ENCODE measurements around the gene TMEM30B. TPM values are rescaled to one million over a fixed set of nuclear protein-coding genes. Genes with fewer than 3 reads are reported as not detected.

The TMEM30B gene
- total and polyA plus RNA-seq, 7 donors: 0.54 to 21.0 (median 1.4) TPM

- peak; percentile 79 for DNase-seq
- peaks cover 0 to 6% (median 3%) of the 10 kb centered on the region in 4 donors for H3K4me1 ChIP-seq
- no peaks in the 10 kb centered on the region for H3K9me3 ChIP-seq
- intact Hi-C loops (cut with DNase I): no loop called here
- peaks cover 7 to 25% (median 9%) of the 10 kb centered on the region in 3 donors for H3K27me3 ChIP-seq
- no peak for TF ChIP-seq CTCF (IDR thresholded peaks at IDR 0.05)
- peak in 1 of 4 donors; percentile 52 for TF ChIP-seq EP300 (IDR thresholded peaks at IDR 0.05)
- peak in 3 of 4 donors; percentile 47 to 71 (median 54) for TF ChIP-seq POLR2AphosphoS5 (IDR thresholded peaks at IDR 0.05)
- 33 to 44% methylated on average over 4 of the region's 4 CpGs for WGBS, 2 donors
- H3K36me3 ChIP-seq: no peaks in the 10 kb centered on the region
- no peak overlapping the region for H3K4me3 ChIP-seq
- H3K27ac ChIP-seq: peak overlapping the region; percentile 26 to 61 (median 37)
Measured at GRCh38 chr14:61326847-61327246, 45.7 kb upstream of the TMEM30B start.

- H3K36me3 ChIP-seq: no peaks in the 10 kb centered on the region
- no peak for DNase-seq
- no peaks in the 10 kb centered on the region for H3K9me3 ChIP-seq
- H3K4me3 ChIP-seq: no peak overlapping the region
- TF ChIP-seq POLR2A (IDR thresholded peaks at IDR 0.05) (no peak), EP300 (IDR thresholded peaks at IDR 0.05) (no peak), CTCF (IDR thresholded peaks at IDR 0.05) (no peak), POLR2AphosphoS5 (IDR thresholded peaks at IDR 0.05) (no peak)
- peak overlapping the region in 3 of 4 donors; percentile 14 to 55 (median 42) for H3K27ac ChIP-seq
- intact Hi-C loops (cut with DNase I): no loop called here
- H3K27me3 ChIP-seq: peaks cover 7 to 32% (median 16%) of the 10 kb centered on the region in 3 donors
- 78 to 85% methylated on average over 1 of the region's 1 CpG for WGBS, 2 donors
- peaks cover 0 to 13% (median 8%) of the 10 kb centered on the region in 4 donors for H3K4me1 ChIP-seq
Measured at GRCh38 chr14:61326146-61326545, 45.0 kb upstream of the TMEM30B start.

DNA sequence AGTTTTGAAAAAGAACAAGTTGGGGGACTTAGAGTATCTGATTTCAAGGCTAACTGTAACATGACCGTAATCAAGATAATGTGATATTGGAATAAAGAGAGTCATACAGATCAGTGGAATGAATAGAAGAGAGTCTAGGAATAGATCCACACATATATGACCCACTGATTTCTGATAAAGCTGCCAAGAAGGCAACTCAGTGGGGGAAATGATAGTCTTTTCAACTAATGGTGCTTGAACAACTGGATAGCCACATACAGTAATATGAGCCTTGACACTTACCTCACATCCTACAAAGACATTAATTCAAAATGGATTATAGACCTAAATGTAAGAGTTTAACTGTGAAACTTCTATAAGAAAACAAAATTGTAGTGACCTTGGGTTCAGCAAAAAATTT, 44.0 kb upstream of the TMEM30B start:
- Histone ChIP-seq H3K36me3 (no peaks in the 10 kb centered on the region), H3K27ac (peak overlapping the region in 1 of 4 donors; percentile 17), H3K4me1 (peaks cover 0 to 16% (median 11%) of the 10 kb centered on the region in 4 donors), H3K27me3 (peaks cover 7 to 42% (median 23%) of the 10 kb centered on the region in 3 donors), H3K9me3 (no peaks in the 10 kb centered on the region), H3K4me3 (no peak overlapping the region)
- WGBS, 2 donors: 78 to 94% methylated on average over 1 of the region's 1 CpG
- no peak for DNase-seq
- intact Hi-C loops (cut with DNase I): no loop called here
- no peak for TF ChIP-seq EP300 (IDR thresholded peaks at IDR 0.05)
- no peak for TF ChIP-seq POLR2A (IDR thresholded peaks at IDR 0.05)
- TF ChIP-seq CTCF (IDR thresholded peaks at IDR 0.05): no peak
- no peak for TF ChIP-seq POLR2AphosphoS5 (IDR thresholded peaks at IDR 0.05)

DNA sequence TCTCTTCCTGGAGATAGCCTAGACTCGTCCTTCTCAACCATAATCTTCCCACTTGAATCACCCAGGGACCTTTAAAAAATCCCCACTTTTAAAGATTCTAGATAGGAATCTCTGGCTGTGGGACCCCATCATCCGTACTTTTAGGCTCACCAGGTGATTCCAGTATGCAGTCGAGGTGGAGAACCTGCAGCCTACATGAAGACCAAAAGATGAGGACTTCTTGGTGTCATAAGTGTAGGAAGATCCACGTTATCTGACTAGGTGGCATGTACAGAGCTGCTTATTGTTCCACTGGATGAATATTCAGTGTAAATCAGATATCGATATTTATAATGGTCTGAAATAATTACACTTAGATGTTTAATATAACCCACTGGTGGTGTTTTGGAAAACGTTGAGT, 42.8 kb upstream of the TMEM30B start:
- H3K4me3 ChIP-seq: peak overlapping the region in 1 of 4 donors; percentile 2
- H3K9me3 ChIP-seq: no peaks in the 10 kb centered on the region
- intact Hi-C loops (cut with DNase I): no loop called here
- peaks cover 7 to 43% (median 23%) of the 10 kb centered on the region in 3 donors for H3K27me3 ChIP-seq
- H3K36me3 ChIP-seq: no peaks in the 10 kb centered on the region
- 69 to 79% methylated on average over 6 of the region's 6 CpGs for WGBS, 2 donors
- TF ChIP-seq POLR2A (IDR thresholded peaks at IDR 0.05): no peak
- no peak for TF ChIP-seq EP300 (IDR thresholded peaks at IDR 0.05)
- no peak for TF ChIP-seq CTCF (IDR thresholded peaks at IDR 0.05)
- no peak for TF ChIP-seq POLR2AphosphoS5 (IDR thresholded peaks at IDR 0.05)
- H3K27ac ChIP-seq: peak overlapping the region in 1 of 4 donors; percentile 81
- peaks cover 0 to 16% (median 11%) of the 10 kb centered on the region in 4 donors for H3K4me1 ChIP-seq
- DNase-seq: no peak

DNA sequence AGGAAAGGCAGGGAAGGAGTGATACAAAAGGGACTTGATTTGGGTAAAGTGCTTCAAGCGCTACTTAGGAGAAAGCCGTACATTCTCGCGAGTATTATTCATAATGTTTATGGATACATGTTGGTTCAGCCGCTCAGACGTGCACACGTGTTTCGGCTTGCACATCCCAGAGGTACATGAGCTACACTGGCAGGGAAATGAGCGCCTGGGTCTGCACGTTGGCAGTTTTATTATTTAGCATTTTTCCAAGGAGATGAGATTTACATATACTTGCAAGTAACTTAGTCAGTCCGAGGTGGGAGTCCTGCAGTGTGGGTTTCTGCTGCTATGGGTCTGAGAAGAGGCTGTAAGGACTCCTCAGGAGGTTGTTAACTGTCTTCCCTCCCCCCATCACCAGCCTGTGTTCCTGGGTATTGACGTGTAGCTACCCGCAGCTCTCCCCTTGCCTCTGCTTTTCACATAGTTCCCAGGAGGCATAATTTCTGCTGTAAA, 41.7 kb upstream of the TMEM30B start:
- Histone ChIP-seq H3K36me3 (no peaks in the 10 kb centered on the region), H3K4me3 (peak overlapping the region; percentile 28 to 54 (median 52)), H3K27me3 (peaks cover 7 to 43% (median 23%) of the 10 kb centered on the region in 3 donors), H3K9me3 (no peaks in the 10 kb centered on the region), H3K4me1 (peaks cover 0 to 16% (median 11%) of the 10 kb centered on the region in 4 donors), H3K27ac (peak overlapping the region in 3 of 4 donors; percentile 8 to 81 (median 55))
- no peak for DNase-seq
- intact Hi-C loops (cut with DNase I): no loop called here
- WGBS, 2 donors: 3 to 6% methylated on average over 13 of the region's 13 CpGs
- TF ChIP-seq POLR2AphosphoS5 (IDR thresholded peaks at IDR 0.05) (no peak), EP300 (IDR thresholded peaks at IDR 0.05) (no peak), POLR2A (IDR thresholded peaks at IDR 0.05) (no peak)
